ENCODE data around the gene NDUFB7. TPM values are rescaled to one million over a fixed set of nuclear protein-coding genes. Genes with fewer than 3 reads are reported as not detected.

Gene NDUFB7
- total and polyA plus RNA-seq, 2 of the 8 experiments (the other 6 are each of a cell fraction or from before 2014, with no cell fraction given) = 151 to 740 TPM

- Histone ChIP-seq H2BK20ac (ENCODE audit: low read length) (no peak overlapping the region), H3K79me2 (ENCODE audit: control insufficient read depth in 1 of 2, insufficient read depth in 2 of 2, low read length in 2 of 2) (peaks cover 7 to 20% of the 10 kb centered on the region in 2 experiments; a peak in 3 of 4 replicates), H3K23ac (ENCODE audit: insufficient read length) (no peak overlapping the region), H3K9me3 (ENCODE audit: insufficient read depth in 2 of 2, low read depth in 1 of 2, low read length in 1 of 2) (no peaks in the 10 kb centered on the region), H3K56ac (replicated peaks; ENCODE audit: insufficient read length, low read depth, low read length) (no peak overlapping the region), H4K91ac (replicated peaks; ENCODE audit: insufficient read length, low read length) (no peak overlapping the region), H2BK5ac (ENCODE audit: low read depth, low read length) (no peak overlapping the region), H3K27ac (ENCODE audit: low read depth, low read length) (no peak overlapping the region), H3K23me2 (ENCODE audit: low read depth, low read length) (peaks cover 3% of the 10 kb centered on the region; the same call in 1 of the 2 replicates), H2BK12ac (ENCODE audit: low read depth, low read length) (no peak overlapping the region), H3K9ac (replicated peaks in 1 of 4; ENCODE audit: extremely low read depth in 1 of 4, low read depth in 3 of 4, low read length in 3 of 4) (no peak overlapping the region), H3K14ac (ENCODE audit: insufficient read length) (no peak overlapping the region), H2BK120ac (replicated peaks; ENCODE audit: low read depth, low read length) (no peak overlapping the region), H3K4ac (replicated peaks; ENCODE audit: insufficient read length, low read depth, low read length) (no peak overlapping the region), H3K4me3 (ENCODE audit: extremely low read depth in 1 of 4, insufficient read depth in 2 of 4, low read depth in 3 of 4, low read length in 4 of 4) (no peak overlapping the region), H2AFZ (ENCODE audit: low read length) (no peak overlapping the region), H3K79me1 (ENCODE audit: low read depth, low read length) (peaks cover 14% of the 10 kb centered on the region), H4K20me1 (replicated peaks in 1 of 2; ENCODE audit: control insufficient read depth in 1 of 2, insufficient read depth in 2 of 2, low read length in 2 of 2) (peaks cover 7 to 14% of the 10 kb centered on the region in 2 experiments), H3K18ac (ENCODE audit: extremely low read depth, low read length) (no peak overlapping the region), H3K27me3 (replicated peaks in 1 of 4; ENCODE audit: control insufficient read depth in 3 of 4, extremely low read depth in 1 of 4, insufficient read depth in 3 of 4, low read length in 3 of 4) (no peaks in the 10 kb centered on the region), H2AK5ac (ENCODE audit: low read depth, low read length) (no peak overlapping the region), H4K8ac (ENCODE audit: extremely low read depth, insufficient read depth, low read length) (no peak overlapping the region), H4K5ac (ENCODE audit: insufficient read length, low read depth, low read length) (no peak overlapping the region), H2BK15ac (ENCODE audit: low read length) (no peak overlapping the region), H3K4me2 (ENCODE audit: insufficient read depth in 1 of 2, low read depth in 2 of 2, low read length in 2 of 2) (no peak overlapping the region), H3K4me1 (replicated peaks in 1 of 4; ENCODE audit: control insufficient read depth in 3 of 4, insufficient read depth in 4 of 4, low read length in 3 of 4) (peaks cover 0 to 9% (median 4%) of the 10 kb centered on the region in 4 experiments; a peak in 3 of 7 replicates), H3K36me3 (ENCODE audit: control insufficient read depth in 2 of 4, insufficient read depth in 4 of 4, low read length in 3 of 4) (peaks cover 3 to 11% (median 5%) of the 10 kb centered on the region in 4 experiments; a peak in 7 of 8 replicates)
- ChIA-PET CTCF (ENCODE audit: partially characterized antibody) (interaction anchor here (0.8 kb wide), 1 partner anchor 8 kb away, joined by 3 read pairs; no protein-coding TSS in a partner anchor), POLR2A (ENCODE audit: partially characterized antibody) (interaction anchor here (0.9 to 3.8 kb wide), 2 partner anchors 9 to 16 kb away, joined by 3 to 16 read pairs; partner anchors contain the start of gene TECR)
- no peak for FAIRE-seq
- TF ChIP-seq BACH1 (IDR thresholded peaks at IDR 0.05; ENCODE audit: low read length) (no peak), HDAC2 (IDR thresholded peaks at IDR 0.05; ENCODE audit: borderline replicate concordance in 1 of 2, low read depth in 2 of 2, low read length in 2 of 2) (no peak)
- TF ChIP-seq, protein P1, sequence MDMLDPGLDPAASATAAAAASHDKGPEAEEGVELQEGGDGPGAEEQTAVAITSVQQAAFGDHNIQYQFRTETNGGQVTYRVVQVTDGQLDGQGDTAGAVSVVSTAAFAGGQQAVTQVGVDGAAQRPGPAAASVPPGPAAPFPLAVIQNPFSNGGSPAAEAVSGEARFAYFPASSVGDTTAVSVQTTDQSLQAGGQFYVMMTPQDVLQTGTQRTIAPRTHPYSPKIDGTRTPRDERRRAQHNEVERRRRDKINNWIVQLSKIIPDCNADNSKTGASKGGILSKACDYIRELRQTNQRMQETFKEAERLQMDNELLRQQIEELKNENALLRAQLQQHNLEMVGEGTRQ (IDR thresholded peaks at IDR 0.05; ENCODE audit: low read length) = no peak
- TF ChIP-seq, protein P2, sequence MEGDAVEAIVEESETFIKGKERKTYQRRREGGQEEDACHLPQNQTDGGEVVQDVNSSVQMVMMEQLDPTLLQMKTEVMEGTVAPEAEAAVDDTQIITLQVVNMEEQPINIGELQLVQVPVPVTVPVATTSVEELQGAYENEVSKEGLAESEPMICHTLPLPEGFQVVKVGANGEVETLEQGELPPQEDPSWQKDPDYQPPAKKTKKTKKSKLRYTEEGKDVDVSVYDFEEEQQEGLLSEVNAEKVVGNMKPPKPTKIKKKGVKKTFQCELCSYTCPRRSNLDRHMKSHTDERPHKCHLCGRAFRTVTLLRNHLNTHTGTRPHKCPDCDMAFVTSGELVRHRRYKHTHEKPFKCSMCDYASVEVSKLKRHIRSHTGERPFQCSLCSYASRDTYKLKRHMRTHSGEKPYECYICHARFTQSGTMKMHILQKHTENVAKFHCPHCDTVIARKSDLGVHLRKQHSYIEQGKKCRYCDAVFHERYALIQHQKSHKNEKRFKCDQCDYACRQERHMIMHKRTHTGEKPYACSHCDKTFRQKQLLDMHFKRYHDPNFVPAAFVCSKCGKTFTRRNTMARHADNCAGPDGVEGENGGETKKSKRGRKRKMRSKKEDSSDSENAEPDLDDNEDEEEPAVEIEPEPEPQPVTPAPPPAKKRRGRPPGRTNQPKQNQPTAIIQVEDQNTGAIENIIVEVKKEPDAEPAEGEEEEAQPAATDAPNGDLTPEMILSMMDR (IDR thresholded peaks at IDR 0.05; ENCODE audit: control extremely low read depth in 1 of 3, insufficient read depth in 1 of 3, low read depth in 1 of 3, low read length in 3 of 3) = no peak
- WGBS, 2 experiments (ENCODE audit: extremely low coverage in 1 of 2, insufficient coverage in 1 of 2, insufficient read length in 1 of 2, insufficient replicate concordance in 2 of 2, low coverage in 1 of 2, low lambda C conversion rate in 2 of 2, missing lambda C conversion rate in 1 of 2) = 88% methylated on average over 4 of the region's 4 CpGs; no CpG with 5 or more reads in 1 of the 2 experiments
- no peak for DNase-seq (ENCODE audit: low read depth in 1 of 2, low spot score in 2 of 2)
These were observed 51.3 kb downstream of the NDUFB7 start for GRCh38 chr19:14520543-14520942.

Measured in H1 (cell line).